MCF 10A (cell line): ENCODE data around the gene HMG20B. TPM values are rescaled to one million over a fixed set of nuclear protein-coding genes. Genes with fewer than 3 reads are reported as not detected.

Source experiments
- BruUV-seq: library from RNA; stranded (reverse); fragments of 400-500 nt; replicated peaks from 2 replicates; lab custom pipeline; 2021; lab: Mats Ljungman, UMichigan
- CTCF ChIA-PET: fragments of 300-600 bp; sonication (Branson Sonifier 250); formaldehyde crosslinking; extraction: SDS; loops from one replicate; lab custom pipeline; 2021; ENCODE audit warnings: antibody characterized with exemption, inconsistent platforms; lab: Yijun Ruan, JAX
- POLR2A ChIA-PET: fragments of 300-600, 350-650 bp; sonication (Branson Sonifier 250); formaldehyde crosslinking; extraction: SDS; loops from one replicate; lab custom pipeline; 2020; ENCODE audit warnings: antibody characterized with exemption, inconsistent platforms; lab: Yijun Ruan, JAX
- DNase-seq: peaks from one replicate; pipeline ENCODE4 v3.0.0-alpha.2; 2018; ENCODE audit not compliant: unreplicated experiment
- H3K27ac Mint-ChIP-seq: one replicate; pipeline ENCODE4 v1.8.0; 2022; ENCODE audit warnings: mild to moderate bottlenecking, low read depth, mixed read lengths; ENCODE audit not compliant: unreplicated experiment
- H3K27me3 Mint-ChIP-seq: one replicate; pipeline ENCODE4 v1.8.0; 2022; ENCODE audit warnings: mixed read lengths; ENCODE audit not compliant: insufficient read depth, unreplicated experiment
- H3K36me3 Mint-ChIP-seq: one replicate; pipeline ENCODE4 v1.8.0; 2022; ENCODE audit warnings: mild to moderate bottlenecking, moderate library complexity, mixed read lengths; ENCODE audit not compliant: insufficient read depth, unreplicated experiment
- H3K4me1 Mint-ChIP-seq: one replicate; pipeline ENCODE4 v1.8.0; 2022; ENCODE audit warnings: mixed read lengths; ENCODE audit not compliant: insufficient read depth, unreplicated experiment
- H3K4me3 Mint-ChIP-seq: one replicate; pipeline ENCODE4 v1.8.0; 2022; ENCODE audit warnings: mild to moderate bottlenecking, moderate library complexity, mixed read lengths; ENCODE audit not compliant: unreplicated experiment
- H3K9me3 Mint-ChIP-seq: one replicate; pipeline ENCODE4 v1.8.0; 2022; ENCODE audit warnings: mixed read lengths; ENCODE audit not compliant: unreplicated experiment
- intact Hi-C: fragments of 100-400 bp; cut with micrococcal nuclease; formaldehyde crosslinking; loops from 2 replicates; pipeline ENCODE4 v1.14.1; 2022
- total RNA-seq: library from RNA; stranded (reverse); gene quantifications from 2 replicates; pipeline ENCODE4 v1.2.3, GENCODE V29; 2022
- TF ChIP-seq, protein P1 (sequence below): fragments of 200-600 bp; IDR thresholded peaks from one replicate; pipeline ENCODE4 v1.8.0; 2022; ENCODE audit warnings: antibody characterized with exemption, mild to moderate bottlenecking; ENCODE audit not compliant: unreplicated experiment

HMG20B gene
- total RNA-seq, 1 experiment from 2014 or later = 64.7 TPM

DNA sequence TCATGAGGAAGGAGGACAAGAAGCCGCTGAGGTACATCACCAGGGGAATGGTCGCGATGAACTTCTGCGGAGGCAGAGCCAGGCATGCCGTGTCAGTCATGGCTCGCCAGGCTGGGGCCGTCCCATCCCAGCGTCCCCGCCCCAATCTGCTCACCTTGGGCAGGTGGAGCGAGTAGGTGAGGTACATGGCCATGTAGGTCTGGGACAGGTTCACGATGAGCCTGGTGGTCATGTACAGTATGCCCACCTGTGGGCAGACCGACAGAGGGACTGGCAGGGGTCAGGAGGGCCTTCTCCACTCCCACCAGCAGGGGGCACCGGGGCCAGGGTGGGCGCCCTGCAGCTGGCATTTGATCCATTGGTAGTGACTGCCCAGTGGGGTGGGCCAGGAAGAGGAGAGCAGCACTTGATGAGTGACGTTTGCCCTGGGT lies 25.4 kb upstream of the HMG20B start:
- BruUV-seq = no TSS peak
- peaks cover 11% of the 10 kb centered on the region for H3K4me1 Mint-ChIP-seq
- CTCF ChIA-PET = interaction anchor here (0.7 to 1.8 kb wide), 5 partner anchors 9 to 1651 kb away, joined by 3 to 5 read pairs (median 3); no protein-coding TSS in a partner anchor
- TF ChIP-seq, protein P1, sequence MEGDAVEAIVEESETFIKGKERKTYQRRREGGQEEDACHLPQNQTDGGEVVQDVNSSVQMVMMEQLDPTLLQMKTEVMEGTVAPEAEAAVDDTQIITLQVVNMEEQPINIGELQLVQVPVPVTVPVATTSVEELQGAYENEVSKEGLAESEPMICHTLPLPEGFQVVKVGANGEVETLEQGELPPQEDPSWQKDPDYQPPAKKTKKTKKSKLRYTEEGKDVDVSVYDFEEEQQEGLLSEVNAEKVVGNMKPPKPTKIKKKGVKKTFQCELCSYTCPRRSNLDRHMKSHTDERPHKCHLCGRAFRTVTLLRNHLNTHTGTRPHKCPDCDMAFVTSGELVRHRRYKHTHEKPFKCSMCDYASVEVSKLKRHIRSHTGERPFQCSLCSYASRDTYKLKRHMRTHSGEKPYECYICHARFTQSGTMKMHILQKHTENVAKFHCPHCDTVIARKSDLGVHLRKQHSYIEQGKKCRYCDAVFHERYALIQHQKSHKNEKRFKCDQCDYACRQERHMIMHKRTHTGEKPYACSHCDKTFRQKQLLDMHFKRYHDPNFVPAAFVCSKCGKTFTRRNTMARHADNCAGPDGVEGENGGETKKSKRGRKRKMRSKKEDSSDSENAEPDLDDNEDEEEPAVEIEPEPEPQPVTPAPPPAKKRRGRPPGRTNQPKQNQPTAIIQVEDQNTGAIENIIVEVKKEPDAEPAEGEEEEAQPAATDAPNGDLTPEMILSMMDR = peak; percentile 65
- H3K9me3 Mint-ChIP-seq = no peaks in the 10 kb centered on the region
- POLR2A ChIA-PET = interaction anchor here (1.7 kb wide), 1 partner anchor 10 kb away, joined by 5 read pairs; the partner anchor contains the start of gene MFSD12
- H3K4me3 Mint-ChIP-seq = no peak overlapping the region
- H3K36me3 Mint-ChIP-seq = peaks cover 53% of the 10 kb centered on the region
- peak; percentile 45 for DNase-seq
- intact Hi-C loops = no loop called here
- H3K27ac Mint-ChIP-seq = peak overlapping the region; percentile 31
- H3K27me3 Mint-ChIP-seq = no peaks in the 10 kb centered on the region

DNA sequence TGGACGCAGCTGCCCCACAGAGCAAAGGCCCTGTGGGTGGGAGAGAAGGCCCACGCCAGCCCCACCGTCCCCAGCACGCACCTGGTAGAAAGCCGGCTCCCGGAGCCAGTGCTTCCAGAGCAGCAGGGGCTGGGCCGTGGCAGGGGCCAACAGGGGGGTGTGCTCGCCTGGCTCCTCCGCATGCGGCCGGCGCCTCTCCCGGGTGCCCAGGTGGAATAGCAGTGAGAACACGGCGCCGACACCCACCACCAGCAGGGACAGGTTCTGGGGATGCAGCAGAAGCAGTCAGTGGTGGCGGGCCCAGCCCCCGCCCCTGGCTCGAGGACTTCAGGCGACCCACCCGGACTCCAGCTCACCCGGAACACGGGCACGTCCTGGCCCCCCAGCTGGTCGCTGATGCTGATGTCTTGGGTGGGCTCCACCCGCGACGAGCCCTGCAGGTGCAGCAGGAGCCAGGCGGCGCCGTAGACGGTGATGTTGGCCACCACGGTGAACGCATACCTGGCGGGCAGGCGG lies 24.9 kb upstream of the HMG20B start:
- H3K4me1 Mint-ChIP-seq = peaks cover 11% of the 10 kb centered on the region
- ChIA-PET CTCF (interaction anchor here (0.7 to 1.4 kb wide), 2 partner anchors 9 to 1013 kb away, joined by 3 read pairs; no protein-coding TSS in a partner anchor), POLR2A (interaction anchor here (1.7 kb wide), 1 partner anchor 9 kb away, joined by 5 read pairs; the partner anchor contains the start of gene MFSD12)
- H3K4me3 Mint-ChIP-seq = no peak overlapping the region
- DNase-seq = no peak
- no TSS peak for BruUV-seq
- H3K36me3 Mint-ChIP-seq = peaks cover 54% of the 10 kb centered on the region
- H3K9me3 Mint-ChIP-seq = no peaks in the 10 kb centered on the region
- TF ChIP-seq, protein P1 = no peak
- intact Hi-C loops = no loop called here
- no peaks in the 10 kb centered on the region for H3K27me3 Mint-ChIP-seq
- no peak overlapping the region for H3K27ac Mint-ChIP-seq

DNA sequence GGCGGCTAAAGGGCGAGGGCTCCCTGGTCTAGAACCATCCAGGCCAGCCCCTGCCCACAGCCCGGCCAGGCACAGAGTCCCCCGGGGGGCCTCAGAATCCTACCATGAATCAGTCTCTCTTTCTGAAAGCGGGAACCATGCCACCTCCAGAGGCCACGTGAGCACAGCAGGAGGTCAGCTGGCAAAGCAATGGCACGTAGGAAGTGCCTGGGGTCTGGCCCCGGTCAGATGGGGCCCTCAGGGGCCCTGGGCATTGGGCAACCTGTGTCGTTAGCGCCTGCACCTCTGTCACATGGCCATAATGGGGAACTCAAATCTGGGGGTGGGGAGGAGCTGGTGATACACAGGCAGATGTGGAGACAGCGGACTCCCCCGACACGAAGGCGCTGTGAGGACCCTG lies 24.1 kb upstream of the HMG20B start:
- Mint-ChIP-seq H3K36me3 (peaks cover 58% of the 10 kb centered on the region), H3K27me3 (no peaks in the 10 kb centered on the region), H3K4me1 (peaks cover 11% of the 10 kb centered on the region), H3K27ac (no peak overlapping the region), H3K9me3 (no peaks in the 10 kb centered on the region), H3K4me3 (no peak overlapping the region)
- ChIA-PET POLR2A (interaction anchor here (0.5 kb wide), 1 partner anchor 234 kb away, joined by 3 read pairs; no protein-coding TSS in a partner anchor), CTCF (interaction anchor here (0.8 to 1.2 kb wide), 3 partner anchors 18 to 27 kb away, joined by 3 to 5 read pairs (median 4); no protein-coding TSS in a partner anchor)
- no peak for DNase-seq
- TF ChIP-seq, protein P1 = no peak
- intact Hi-C loops = no loop called here
- BruUV-seq = no TSS peak

DNA sequence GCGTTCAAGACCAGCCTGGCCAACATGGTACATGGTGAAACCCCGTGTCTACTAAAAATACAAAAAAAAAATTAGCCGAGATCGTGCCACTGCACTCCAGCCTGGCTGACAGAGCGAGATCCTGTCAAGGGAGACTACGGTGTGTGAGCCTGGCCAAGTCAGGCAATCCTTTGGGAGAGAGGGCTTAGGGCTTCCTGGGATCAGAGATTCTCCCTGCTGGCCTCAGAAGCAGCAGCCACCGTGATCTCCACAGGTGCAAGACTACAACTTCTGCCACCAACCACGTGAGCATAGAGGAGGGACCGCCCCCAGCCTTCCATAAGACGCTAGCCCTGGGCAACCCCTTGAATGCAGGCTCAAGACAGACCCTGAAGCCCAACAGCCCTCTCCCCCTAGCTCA lies 22.9 kb upstream of the HMG20B start:
- intact Hi-C loops = loop anchor here (10.0 kb wide), 1 partner anchor 155 kb away; the partner anchor contains the start of genes PIP5K1C and TJP3
- BruUV-seq = no TSS peak
- H3K4me3 Mint-ChIP-seq = no peak overlapping the region
- H3K27me3 Mint-ChIP-seq = no peaks in the 10 kb centered on the region
- ChIA-PET CTCF (interaction anchor here (1.0 kb wide), 1 partner anchor 28 kb away, joined by 5 read pairs; no protein-coding TSS in a partner anchor), POLR2A (no interaction called here)
- no peak for DNase-seq
- H3K9me3 Mint-ChIP-seq = no peaks in the 10 kb centered on the region
- no peak overlapping the region for H3K27ac Mint-ChIP-seq
- H3K36me3 Mint-ChIP-seq = peaks cover 54% of the 10 kb centered on the region
- TF ChIP-seq, protein P1 = no peak
- H3K4me1 Mint-ChIP-seq = peaks cover 10% of the 10 kb centered on the region
